WTC11 (cell line): ENCODE data around the gene CAMK1G.

ENCODE experiments used
- CTCF ChIP-seq: fragments of 200-600 bp; IDR thresholded peaks from 2 replicates; pipeline ENCODE4 v1.8.0; 2022; ENCODE audit warnings: antibody characterized with exemption
- ELF4 ChIP-seq: sonication (generic); formaldehyde crosslinking; IDR thresholded peaks from 2 replicates; pipeline ENCODE4 v1.8.1; 2022; ENCODE audit warnings: low read depth, mild to moderate bottlenecking, moderate library complexity, missing genetic modification reagents
- NR3C1 ChIP-seq: sonication (generic); formaldehyde crosslinking; conservative IDR thresholded peaks from 2 replicates; pipeline ENCODE4 v1.8.1; 2023; ENCODE audit warnings: low read depth, mild to moderate bottlenecking, missing genetic modification reagents

- TF ChIP-seq NR3C1 (no peak), ELF4 (CRISPR knock-in tag) (no peak), CTCF (no peak)
Observed at GRCh38 chr1:209544098-209544497, 39.4 kb upstream of the CAMK1G start.
